GM23338 (cell line): ENCODE results near the gene PTBP3. TPM values are rescaled to one million over a fixed set of nuclear protein-coding genes. Genes with fewer than 3 reads are reported as not detected.
A peak's percentile ranks its signal among the peaks of the same experiment; 100 is the strongest.

ENCODE experiments used
- ATAC-seq: fragments of 200-7000 bp; cut with Tn5 transposase; 3 replicates; pipeline ENCODE4 v1.9.1; 2020
- DNase-seq: peaks from one replicate; pipeline ENCODE4 v3.0.0-alpha.2; 2015; ENCODE audit warnings: low spot score
- H2AFZ ChIP-seq: fragments of 200-600 bp; sonication (generic); 2 replicates; pipeline ENCODE4 v1.8.0; 2016; ENCODE audit warnings: antibody characterized with exemption, mild to moderate bottlenecking, moderate library complexity
- H3F3A ChIP-seq: fragments of 200-600 bp; sonication (generic); replicated peaks from 2 replicates; pipeline ENCODE4 v1.8.0; 2017; ENCODE audit warnings: antibody characterized with exemption, mixed run types, low read depth
- H3K27ac ChIP-seq: fragments of 200-600 bp; sonication (generic); 2 replicates; pipeline ENCODE4 v1.6.1; 2016; ENCODE audit warnings: low read depth
- H3K27me3 ChIP-seq: fragments of 200-600 bp; sonication (generic); 2 replicates; pipeline ENCODE4 v1.8.0; 2016; ENCODE audit warnings: mild to moderate bottlenecking, mixed run types, moderate library complexity; ENCODE audit not compliant: insufficient read depth
- H3K36me3 ChIP-seq: fragments of 200-600 bp; sonication (generic); 2 replicates; pipeline ENCODE4 v1.8.0; 2016; ENCODE audit warnings: mild to moderate bottlenecking; ENCODE audit not compliant: insufficient read depth
- H3K4me1 ChIP-seq: fragments of 200-600 bp; sonication (generic); 2 replicates; pipeline ENCODE4 v1.8.0; 2016; ENCODE audit warnings: mild to moderate bottlenecking, moderate library complexity; ENCODE audit not compliant: insufficient read depth
- H3K4me2 ChIP-seq: fragments of 200-600 bp; sonication (generic); 2 replicates; pipeline ENCODE4 v1.7.1; 2017; ENCODE audit warnings: mixed run types
- H3K4me3 ChIP-seq: fragments of 200-600 bp; sonication (generic); 2 replicates; pipeline ENCODE4 v1.6.1; 2016; ENCODE audit warnings: mixed run types
- H3K79me2 ChIP-seq: fragments of 200-600 bp; sonication (generic); replicated peaks from 2 replicates; pipeline ENCODE4 v1.8.0; 2017; ENCODE audit warnings: mild to moderate bottlenecking; ENCODE audit not compliant: insufficient read depth
- H3K9me2 ChIP-seq: fragments of 200-600 bp; sonication (generic); 2 replicates; pipeline ENCODE4 v1.8.0; 2017; ENCODE audit not compliant: insufficient read depth
- H4K20me1 ChIP-seq: fragments of 200-600 bp; sonication (generic); replicated peaks from 2 replicates; pipeline ENCODE4 v1.8.0; 2017; ENCODE audit warnings: mild to moderate bottlenecking; ENCODE audit not compliant: insufficient read depth
- H3K27ac Mint-ChIP-seq: 2 replicates; pipeline ENCODE4 v1.8.0; 2020; ENCODE audit warnings: inconsistent platforms, mild to moderate bottlenecking, moderate library complexity, mixed read lengths
- H3K27me3 Mint-ChIP-seq: 3 replicates; pipeline ENCODE4 v1.8.0; 2022; ENCODE audit warnings: low read depth, mild to moderate bottlenecking, moderate library complexity, mixed read lengths, inconsistent platforms; ENCODE audit not compliant: insufficient read depth, poor library complexity
- H3K36me3 Mint-ChIP-seq: 3 replicates; pipeline ENCODE4 v1.8.0; 2021; ENCODE audit warnings: low read depth, mild to moderate bottlenecking, inconsistent platforms, moderate library complexity, mixed read lengths
- H3K4me1 Mint-ChIP-seq: 3 replicates; pipeline ENCODE4 v1.8.0; 2020; ENCODE audit warnings: mild to moderate bottlenecking, inconsistent platforms, mixed read lengths
- H3K4me3 Mint-ChIP-seq: 3 replicates; pipeline ENCODE4 v1.8.0; 2021; ENCODE audit warnings: moderate library complexity, mild to moderate bottlenecking, inconsistent platforms, mixed read lengths
- H3K9me3 Mint-ChIP-seq: 3 replicates; pipeline ENCODE4 v1.8.0; 2020; ENCODE audit warnings: moderate library complexity, mild to moderate bottlenecking, inconsistent platforms, mixed read lengths
- CREB1 ChIP-seq: fragments of 250-450 bp; sonication (Bioruptor Pico); IDR thresholded peaks from 2 replicates; pipeline ENCODE4 v1.5.0; 2020; ENCODE audit warnings: low read depth, mild to moderate bottlenecking, moderate library complexity
- ETS1 ChIP-seq: IDR thresholded peaks from 2 replicates; pipeline ENCODE4 v1.6.1; 2016; ENCODE audit warnings: antibody characterized with exemption
- EZH2 ChIP-seq: fragments of 200-600 bp; sonication (generic); IDR thresholded peaks from one replicate; pipeline ENCODE4 v1.8.0; 2017; ENCODE audit warnings: antibody characterized with exemption, mild to moderate bottlenecking, low read depth; ENCODE audit not compliant: unreplicated experiment
- EZH2phosphoT487 ChIP-seq: fragments of 200-600 bp; sonication (generic); IDR thresholded peaks from one replicate; pipeline ENCODE4 v1.8.1; 2018; ENCODE audit warnings: antibody characterized with exemption; ENCODE audit not compliant: unreplicated experiment
- JUNB ChIP-seq: IDR thresholded peaks from one replicate; pipeline ENCODE4 v1.6.1; 2016; ENCODE audit warnings: antibody characterized with exemption; ENCODE audit not compliant: unreplicated experiment
- NANOG ChIP-seq: IDR thresholded peaks from 2 replicates; pipeline ENCODE4 v1.6.1; 2016; ENCODE audit warnings: antibody characterized with exemption, borderline replicate concordance
- POLR2AphosphoS5 ChIP-seq: IDR thresholded peaks from 2 replicates; pipeline ENCODE4 v1.6.1; 2016; ENCODE audit warnings: antibody characterized with exemption, low read depth
- REST ChIP-seq: IDR thresholded peaks from one replicate; pipeline ENCODE4 v1.6.1; 2018; ENCODE audit warnings: antibody characterized with exemption; ENCODE audit not compliant: unreplicated experiment
- STAT1 ChIP-seq: IDR thresholded peaks from one replicate; pipeline ENCODE4 v1.6.1; 2016; ENCODE audit warnings: antibody characterized with exemption; ENCODE audit not compliant: unreplicated experiment
- ZNF114 ChIP-seq: fragments of 250-450 bp; sonication (Bioruptor Pico); IDR thresholded peaks from 2 replicates; pipeline ENCODE4 v1.5.0; 2020; ENCODE audit warnings: mild to moderate bottlenecking, moderate library complexity
- ZNF331 ChIP-seq: fragments of 250-450 bp; sonication (Bioruptor Pico); IDR thresholded peaks from 2 replicates; pipeline ENCODE4 v1.5.0; 2020; ENCODE audit warnings: low read depth, mild to moderate bottlenecking, moderate library complexity
- ZNF462 ChIP-seq: fragments of 250-450 bp; sonication (Bioruptor Pico); IDR thresholded peaks from 2 replicates; pipeline ENCODE4 v1.5.0; 2020; ENCODE audit warnings: mild to moderate bottlenecking, moderate library complexity
- polyA plus RNA-seq: library from polyadenylated mRNA; unstranded; fragments of >200 nt; fragmentation: Nextera tagmentation; extraction: Ambion mirVana; gene quantifications from 2 replicates; pipeline ENCODE4 v1.2.1, GENCODE V29; 2016
- total RNA-seq: library from RNA; depleted of rRNA; stranded (reverse); fragments of >200 nt; shearing (Covaris generic); gene quantifications from 2 replicates; pipeline ENCODE4 v1.2.3, GENCODE V29; 2014

The PTBP3 gene
- total and polyA plus RNA-seq, 2 experiments from 2014 or later: 20.0 to 92.9 TPM

GRCh38 chr9:112338561-112338960, 5.1 kb upstream of the PTBP3 start:
- Histone ChIP-seq H2AFZ (0 out of 2 replicates have a peak overlapping the region, but pooled peaks have one; percentile 12), H4K20me1 (no peaks in the 10 kb centered on the region), H3K4me2 (no peak overlapping the region), H3K27me3 (no peaks in the 10 kb centered on the region), H3K27ac (no peak overlapping the region), H3K79me2 (no peaks in the 10 kb centered on the region), H3K36me3 (no peaks in the 10 kb centered on the region), H3K4me3 (no peak overlapping the region), H3K9me2 (no peaks in the 10 kb centered on the region), H3F3A (no peaks in the 10 kb centered on the region), H3K4me1 (peaks cover 5% of the 10 kb centered on the region; the same call in 1 of the 2 replicates)
- Mint-ChIP-seq H3K27ac (no peak overlapping the region), H3K4me1 (peaks cover 14% of the 10 kb centered on the region), H3K36me3 (no peaks in the 10 kb centered on the region), H3K9me3 (no peaks in the 10 kb centered on the region; the same call in 2 of the 3 replicates), H3K27me3 (peaks cover 2% of the 10 kb centered on the region), H3K4me3 (no peak overlapping the region)
- ATAC-seq (no peak), DNase-seq (no peak)
- TF ChIP-seq ZNF331 (CRISPR knock-in tag) (no peak), EZH2phosphoT487 (no peak)

GRCh38 chr9:112337547-112337946, 4.1 kb upstream of the PTBP3 start:
- Histone ChIP-seq H3F3A (no peaks in the 10 kb centered on the region; the same call in 1 of the 2 replicates), H3K36me3 (no peaks in the 10 kb centered on the region), H3K4me2 (no peak overlapping the region), H3K79me2 (peaks cover 1% of the 10 kb centered on the region), H2AFZ (no peak overlapping the region), H3K9me2 (no peaks in the 10 kb centered on the region), H4K20me1 (no peaks in the 10 kb centered on the region), H3K27me3 (no peaks in the 10 kb centered on the region), H3K4me3 (no peak overlapping the region), H3K4me1 (peaks cover 5% of the 10 kb centered on the region; the same call in 1 of the 2 replicates), H3K27ac (no peak overlapping the region)
- Mint-ChIP-seq H3K4me1 (peaks cover 14% of the 10 kb centered on the region), H3K9me3 (no peaks in the 10 kb centered on the region; the same call in 2 of the 3 replicates), H3K27me3 (peaks cover 4% of the 10 kb centered on the region), H3K36me3 (peaks cover 1% of the 10 kb centered on the region; the same call in 1 of the 3 replicates), H3K4me3 (no peak overlapping the region), H3K27ac (no peak overlapping the region)
- ATAC-seq (no peak), DNase-seq (no peak)
- TF ChIP-seq EZH2phosphoT487 (no peak), NANOG (no peak), REST (no peak), POLR2AphosphoS5 (no peak), CREB1 (CRISPR knock-in tag) (no peak), EZH2 (no peak), ZNF462 (CRISPR knock-in tag) (no peak), ZNF114 (CRISPR knock-in tag) (no peak), JUNB (no peak), STAT1 (no peak), ETS1 (no peak)
